Measurements from ENCODE around the gene SNRNP35.

DNA sequence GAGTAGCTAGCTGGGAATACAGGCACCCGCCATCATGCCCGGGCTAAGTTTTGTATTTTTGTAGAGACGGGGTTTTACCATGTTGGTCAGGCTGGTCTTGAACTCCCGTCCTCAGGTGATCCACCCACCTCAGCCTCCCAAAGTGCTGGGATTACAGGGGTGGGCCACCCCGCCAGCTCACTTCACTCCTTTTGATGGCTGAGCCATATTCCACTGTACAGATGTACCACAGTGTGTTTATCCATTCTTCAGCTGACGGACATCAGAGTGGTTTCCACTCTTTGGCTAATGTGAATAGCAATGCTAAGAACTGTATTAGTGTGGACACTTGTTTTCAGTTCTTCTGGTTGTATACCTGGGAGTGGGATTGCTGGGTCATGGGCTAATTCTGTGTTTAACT lies 29.5 kb downstream of the SNRNP35 start:
- no peak for TF ChIP-seq POLR2A (IDR thresholded peaks at IDR 0.05; ENCODE audit: extremely low read depth, insufficient read length)
- TF ChIP-seq, protein P1, sequence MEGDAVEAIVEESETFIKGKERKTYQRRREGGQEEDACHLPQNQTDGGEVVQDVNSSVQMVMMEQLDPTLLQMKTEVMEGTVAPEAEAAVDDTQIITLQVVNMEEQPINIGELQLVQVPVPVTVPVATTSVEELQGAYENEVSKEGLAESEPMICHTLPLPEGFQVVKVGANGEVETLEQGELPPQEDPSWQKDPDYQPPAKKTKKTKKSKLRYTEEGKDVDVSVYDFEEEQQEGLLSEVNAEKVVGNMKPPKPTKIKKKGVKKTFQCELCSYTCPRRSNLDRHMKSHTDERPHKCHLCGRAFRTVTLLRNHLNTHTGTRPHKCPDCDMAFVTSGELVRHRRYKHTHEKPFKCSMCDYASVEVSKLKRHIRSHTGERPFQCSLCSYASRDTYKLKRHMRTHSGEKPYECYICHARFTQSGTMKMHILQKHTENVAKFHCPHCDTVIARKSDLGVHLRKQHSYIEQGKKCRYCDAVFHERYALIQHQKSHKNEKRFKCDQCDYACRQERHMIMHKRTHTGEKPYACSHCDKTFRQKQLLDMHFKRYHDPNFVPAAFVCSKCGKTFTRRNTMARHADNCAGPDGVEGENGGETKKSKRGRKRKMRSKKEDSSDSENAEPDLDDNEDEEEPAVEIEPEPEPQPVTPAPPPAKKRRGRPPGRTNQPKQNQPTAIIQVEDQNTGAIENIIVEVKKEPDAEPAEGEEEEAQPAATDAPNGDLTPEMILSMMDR (IDR thresholded peaks at IDR 0.05; ENCODE audit: low read depth, low read length), result no peak
- TF ChIP-seq, protein P2, sequence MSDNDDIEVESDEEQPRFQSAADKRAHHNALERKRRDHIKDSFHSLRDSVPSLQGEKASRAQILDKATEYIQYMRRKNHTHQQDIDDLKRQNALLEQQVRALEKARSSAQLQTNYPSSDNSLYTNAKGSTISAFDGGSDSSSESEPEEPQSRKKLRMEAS (IDR thresholded peaks at IDR 0.05; ENCODE audit: low read depth, low read length), result no peak
- no peak for TF ChIP-seq MYC (IDR thresholded peaks at IDR 0.05; ENCODE audit: low read depth, low read length)
